HTR-8/SVneo (cell line): ENCODE results near the gene FAM8A1.

Source experiments
- DNase-seq: peaks from one replicate; pipeline ENCODE4 v3.0.0; 2011; ENCODE audit warnings: low spot score, mixed read lengths; ENCODE audit not compliant: insufficient read length
- FAIRE-seq: peaks from 2 replicates; lab custom pipeline; 2011; peaks lifted over from hg19 to GRCh38; lab: Jason Lieb, UNC

Gene FAM8A1

GRCh38 chr6:17653198-17653882, 53.2 kb downstream of the FAM8A1 start:
- no peak for DNase-seq
- no peak for FAIRE-seq

DNA sequence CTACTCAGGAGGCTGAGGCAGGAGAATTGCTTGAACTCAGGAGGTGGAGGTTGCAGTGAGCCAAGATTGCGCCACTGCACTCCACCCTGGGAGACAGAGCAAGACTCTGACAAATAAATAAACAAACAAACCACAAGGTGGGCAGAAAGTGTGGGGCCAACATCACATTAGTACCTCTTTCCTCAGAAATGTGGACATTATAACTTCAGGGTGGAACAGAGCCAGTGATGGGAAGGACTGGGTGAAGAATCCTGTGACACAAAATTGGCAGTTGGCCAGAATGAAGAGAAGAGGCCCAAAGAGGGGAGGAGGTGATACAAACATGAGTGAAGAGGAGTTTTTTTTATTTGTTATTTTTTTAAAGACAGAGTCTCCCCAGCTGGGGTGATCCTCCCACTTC, 56.0 kb downstream of the FAM8A1 start:
- DNase-seq (peak; percentile 18), FAIRE-seq (no peak)

- DNase-seq (no peak), FAIRE-seq (no peak)
These were observed 56.5 kb downstream of the FAM8A1 start for GRCh38 chr6:17656644-17657043.
